HUDEP-2 (cell line): Measurements from ENCODE around the gene A1BG.
A peak's percentile ranks its signal among the peaks of the same experiment; 100 is the strongest.
"Not testable (repeated sequence)": the region's sequence is repeated elsewhere in the genome, so short reads cannot be mapped to it uniquely, and the experiment has no call there.

Experiments used
- DNase-seq, 76 experiments: peaks; one replicate each; lab custom pipeline; 2025; ENCODE audit not compliant: unreplicated experiment in 76 of 76; lab: John Stamatoyannopoulos, UW

The A1BG gene

DNA sequence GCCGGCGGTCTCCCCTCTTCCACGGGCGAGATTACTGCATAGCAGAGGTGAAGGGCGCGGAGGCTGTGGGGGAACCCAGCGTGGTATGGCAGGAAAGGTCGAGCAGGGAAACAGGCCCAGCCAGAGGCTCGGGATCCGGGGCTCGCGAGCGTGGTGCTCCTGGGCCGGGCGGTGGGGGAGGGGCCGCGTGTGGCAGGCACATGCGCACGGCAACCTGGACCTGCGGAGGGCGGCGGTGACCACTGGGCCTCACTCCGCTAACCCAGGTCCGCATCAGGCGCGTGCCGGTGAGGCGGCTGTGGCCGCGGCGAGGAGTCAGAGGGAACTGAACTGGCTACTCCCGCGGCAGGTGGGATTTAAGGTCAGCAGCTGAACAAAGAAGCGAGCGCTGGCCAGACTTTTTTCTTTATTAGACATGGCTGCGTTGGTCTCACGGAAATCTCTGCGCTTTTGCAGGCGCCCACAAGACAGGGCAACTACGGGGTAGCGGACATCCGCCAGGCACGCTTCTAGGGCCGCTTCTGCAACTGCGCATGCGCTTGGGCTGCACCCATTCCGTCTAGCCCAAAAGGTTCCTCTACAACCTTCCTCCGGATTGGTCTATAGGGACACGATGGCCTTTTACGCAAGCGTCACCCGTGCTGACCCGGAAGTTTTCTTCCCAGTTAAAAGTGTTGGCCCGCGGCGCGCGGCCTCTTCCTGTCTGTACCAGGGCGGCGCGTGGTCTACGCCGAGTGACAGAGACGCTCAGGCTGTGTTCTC, 33.5 kb upstream of the A1BG start, which contains the start of gene RPS5:
Gene RPS5 (plus strand): TSS at position 694 of the 762 bp plus-strand sequence. CDS start 869 bp downstream, outside the sequence.
- DNase-seq = peak in 75 of 76 experiments; percentile 91 to 100 (median 98)

DNA sequence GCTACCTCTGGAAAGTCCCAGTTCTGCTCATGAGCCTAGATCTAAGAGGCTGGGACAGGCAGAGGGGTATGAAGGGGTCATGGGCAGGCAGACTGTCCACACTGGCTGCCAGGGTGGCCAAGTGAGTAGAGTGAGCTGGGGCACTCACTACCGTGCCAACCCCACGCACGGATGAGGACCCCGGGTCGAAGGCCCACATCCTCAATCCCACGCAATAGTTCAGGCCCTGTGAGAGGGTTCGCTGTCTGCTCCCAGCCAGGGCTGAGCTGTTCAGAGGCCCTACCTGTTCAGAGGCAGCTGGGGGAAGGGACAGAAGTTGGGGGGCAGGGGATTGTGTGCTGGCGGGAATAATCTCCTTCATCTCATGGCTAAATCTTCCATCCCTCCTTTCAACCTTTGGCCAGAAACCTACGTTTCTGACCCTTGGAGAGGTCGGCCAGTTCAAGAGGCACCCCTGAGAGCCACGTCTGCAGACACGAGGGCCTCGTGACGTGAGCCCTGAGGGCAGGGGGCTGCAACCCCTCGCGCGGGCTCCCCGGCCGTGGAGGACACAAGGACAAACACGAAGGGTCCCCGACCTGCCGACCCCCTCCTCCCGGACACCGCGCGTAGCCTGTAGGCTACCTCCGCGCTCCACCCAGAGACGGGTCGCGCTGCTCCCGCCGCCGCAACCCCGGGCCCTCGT, 32.7 kb upstream of the A1BG start:
- DNase-seq = peak in 10 of 76 experiments; percentile 22 to 79 (median 50)

DNA sequence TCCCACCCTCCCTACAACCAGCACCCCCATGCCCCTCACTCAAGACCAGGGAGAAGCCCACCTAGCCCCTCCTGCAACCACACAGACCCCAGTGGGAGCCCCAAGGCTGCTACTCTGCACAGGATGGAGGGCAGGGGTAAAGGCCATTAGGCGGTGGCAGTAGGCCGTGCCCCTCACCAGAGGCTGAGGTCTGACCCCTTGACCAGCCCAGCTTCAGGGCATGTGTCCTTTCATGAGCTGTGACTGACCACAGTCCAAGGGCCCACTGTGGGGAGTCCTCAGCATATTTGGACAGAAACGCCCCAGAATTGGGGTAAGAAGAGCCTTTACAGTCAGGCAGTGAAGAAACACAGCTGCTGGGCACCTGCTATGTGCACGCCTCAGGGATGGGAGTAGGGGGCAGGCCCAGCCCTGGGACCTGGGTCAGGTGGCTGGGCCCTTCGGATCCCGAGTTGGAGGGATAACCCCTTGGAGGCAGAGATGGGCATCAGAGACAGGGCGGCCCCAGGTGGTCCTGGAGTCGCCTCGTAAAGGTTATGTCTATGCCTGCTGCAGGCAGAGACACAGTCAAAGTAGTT, 32.1 kb upstream of the A1BG start:
- DNase-seq = peak in 1 of 76 experiments; percentile 37

DNA sequence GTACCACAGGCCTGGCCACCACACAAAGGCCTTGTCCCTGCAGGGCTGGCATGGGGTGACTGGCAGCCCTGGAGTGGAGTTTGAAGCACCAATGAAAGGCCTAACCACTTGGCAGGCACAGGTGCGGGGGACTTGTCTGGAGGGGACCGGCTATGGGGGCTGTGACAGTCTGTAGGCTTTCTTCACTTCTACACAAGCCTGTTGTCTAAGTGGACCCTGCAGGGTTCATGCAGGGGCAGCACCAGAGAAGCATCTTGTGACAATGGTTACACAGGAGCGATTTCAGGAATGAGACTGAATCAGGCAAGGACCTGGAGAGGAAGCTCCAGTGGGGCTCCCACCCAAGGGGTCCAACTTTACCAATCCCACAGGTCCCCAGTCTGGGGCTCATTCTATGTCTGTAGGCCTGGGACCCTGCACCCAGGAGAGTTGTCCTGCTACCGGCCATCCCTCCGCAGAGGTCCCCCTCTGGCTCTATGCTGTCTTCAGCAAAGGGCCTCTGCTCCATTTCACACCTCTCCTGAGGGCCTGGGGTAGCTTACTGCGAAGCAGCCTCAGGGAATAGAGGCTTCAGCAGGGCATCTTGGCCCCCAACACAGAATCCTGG, 29.8 kb upstream of the A1BG start:
- DNase-seq = no peak

DNA sequence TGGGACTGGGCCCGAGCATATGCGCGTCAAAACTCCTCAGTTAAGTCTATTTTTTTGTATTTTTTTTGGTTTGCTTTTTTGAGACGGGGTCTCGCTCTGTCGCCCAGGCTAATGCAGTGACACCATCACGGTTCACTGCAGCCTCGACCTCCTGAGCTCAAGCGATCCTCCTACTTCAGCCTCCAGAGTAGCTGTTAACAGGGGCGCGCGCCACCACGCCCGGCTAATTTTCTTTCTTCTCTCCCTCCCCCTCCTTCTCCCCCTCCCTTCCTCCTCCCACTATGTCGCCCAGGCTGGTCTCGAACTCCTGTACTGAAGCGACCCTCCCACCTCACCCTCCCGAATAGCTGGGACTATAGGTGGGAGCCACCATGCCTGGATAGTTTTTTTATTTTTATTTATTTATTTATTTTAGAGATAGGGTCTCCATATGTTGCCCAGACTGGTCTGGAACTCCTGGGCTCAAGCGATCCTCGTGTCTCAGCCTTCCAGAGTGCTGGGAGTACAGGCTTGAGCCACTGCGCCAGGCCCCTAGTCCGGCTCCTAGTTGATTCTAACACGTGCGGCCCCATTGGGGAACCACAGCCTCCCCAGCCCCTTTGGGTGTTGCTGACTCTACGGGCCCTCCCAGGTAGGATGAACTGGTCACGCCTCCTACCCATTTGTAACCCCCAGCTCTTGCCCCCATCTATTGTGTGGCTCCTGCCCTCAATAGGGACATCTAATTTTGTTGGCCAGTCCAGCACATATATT, 28.3 kb upstream of the A1BG start:
- no peak for DNase-seq

DNA sequence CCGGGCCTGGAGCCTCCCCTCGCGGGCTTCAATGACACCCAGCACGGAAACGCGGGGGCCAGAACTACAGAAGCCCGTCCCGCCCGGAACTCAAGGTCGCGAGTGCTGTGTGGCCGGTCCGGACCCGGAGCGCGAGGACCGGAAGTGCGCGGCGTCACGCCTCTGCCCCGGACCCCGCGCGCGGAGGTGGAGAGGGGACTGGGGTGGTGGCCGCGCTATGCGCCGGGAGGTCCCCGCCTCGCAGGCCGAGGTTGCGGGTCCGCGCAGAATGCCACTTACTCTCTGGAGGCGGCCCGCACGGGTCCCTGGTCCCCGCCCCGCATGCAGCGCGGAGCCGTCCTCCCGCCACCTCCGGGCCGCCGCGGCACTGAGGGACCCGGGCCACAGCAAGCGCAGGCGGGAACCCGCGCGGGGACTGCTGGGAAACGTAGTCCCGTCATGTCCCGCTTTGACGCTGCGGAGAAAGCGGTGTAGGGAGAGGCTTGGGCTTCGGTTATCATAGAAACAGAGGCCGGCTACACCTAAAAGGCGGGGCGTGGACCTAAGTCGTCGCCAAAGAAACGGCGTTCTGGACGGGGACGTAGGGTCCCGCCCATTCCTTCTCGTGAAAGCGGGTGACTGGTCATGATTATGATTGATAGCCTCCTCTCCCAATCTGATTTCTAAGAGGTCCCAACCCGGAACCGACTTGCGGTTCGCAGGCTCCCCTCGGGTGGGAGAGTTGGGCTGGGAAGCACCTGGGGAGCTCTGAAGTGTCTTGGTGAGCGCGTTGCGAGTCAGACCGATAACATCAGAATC, 27.6 kb upstream of the A1BG start, which contains the start of gene ZNF837:
Gene ZNF837 (minus strand): TSS at position 369 of the 798 bp plus-strand sequence. CDS start 11,698 bp downstream, outside the sequence.
- DNase-seq = peak; percentile 91 to 100 (median 100)

DNA sequence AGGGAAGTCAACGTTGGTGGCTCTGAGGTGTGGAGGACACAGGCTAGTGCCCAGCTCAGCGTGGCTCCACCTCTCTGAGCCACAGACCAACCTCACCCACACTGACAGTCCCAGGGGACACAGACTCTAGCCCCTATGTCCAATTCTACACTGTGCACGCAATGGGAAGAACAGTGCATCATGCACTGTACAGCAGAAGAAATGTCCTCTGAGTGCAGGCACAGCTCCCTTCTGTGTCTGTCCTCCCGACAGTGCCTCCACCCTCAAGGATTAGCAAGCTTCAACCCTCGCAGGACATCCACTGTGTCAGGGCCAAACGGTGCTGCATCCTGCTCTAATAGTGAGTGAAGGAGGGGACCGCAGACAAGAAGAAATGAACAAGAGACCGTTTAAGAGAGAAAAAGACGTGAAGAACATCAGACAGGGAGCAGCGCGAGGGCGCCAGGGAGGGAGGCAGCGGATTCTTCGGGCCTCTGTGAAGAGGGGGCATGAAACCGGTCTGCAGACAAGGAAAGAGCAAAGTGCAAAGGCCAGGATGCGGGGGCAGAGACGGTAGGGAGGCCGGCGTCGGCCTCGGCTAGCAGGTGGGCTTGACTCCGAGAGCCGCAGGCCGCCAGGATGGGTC, 26.9 kb upstream of the A1BG start:
- DNase-seq = peak in 3 of 76 experiments; percentile 50 to 62 (median 53)

DNA sequence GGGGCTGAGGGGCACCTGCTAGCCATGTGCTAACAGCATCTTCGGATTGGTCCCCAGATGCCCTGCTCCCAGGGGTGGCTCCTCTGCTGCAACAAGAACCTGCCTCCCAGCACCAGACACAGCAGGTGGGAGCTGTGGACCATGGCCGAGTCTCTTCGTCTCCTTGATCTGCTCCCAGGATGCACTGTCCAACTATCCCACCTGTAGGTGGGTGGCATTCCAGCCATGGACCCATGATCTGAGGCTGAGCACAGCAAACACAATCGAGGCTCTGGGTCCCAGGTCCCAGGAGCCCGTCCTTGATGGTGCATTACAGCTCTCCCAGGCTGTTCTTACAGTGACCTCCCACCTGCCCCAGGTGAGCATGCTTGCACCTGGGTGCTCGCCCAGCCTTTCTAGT, 26.0 kb upstream of the A1BG start:
- no peak for DNase-seq

DNA sequence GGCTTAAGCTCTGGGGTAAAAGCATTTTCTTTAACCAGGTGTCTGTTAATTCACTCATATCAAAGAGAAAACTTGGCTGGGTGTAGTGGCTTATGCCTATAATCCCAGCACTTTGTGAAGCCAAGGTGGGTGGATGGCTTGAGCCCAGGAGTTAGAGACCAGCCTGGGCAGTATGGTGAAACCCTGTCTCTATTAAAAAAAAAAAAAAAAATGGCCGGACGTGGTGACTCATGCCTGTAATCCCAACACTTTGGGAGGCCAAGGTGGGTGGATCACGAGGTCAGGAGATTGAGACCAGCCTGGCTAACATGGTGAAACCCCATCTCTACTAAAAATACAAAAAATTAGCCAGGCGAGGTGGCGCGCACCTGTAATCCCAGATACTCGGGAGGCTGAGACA, 23.4 kb upstream of the A1BG start:
- not testable (repeated sequence) for DNase-seq

DNA sequence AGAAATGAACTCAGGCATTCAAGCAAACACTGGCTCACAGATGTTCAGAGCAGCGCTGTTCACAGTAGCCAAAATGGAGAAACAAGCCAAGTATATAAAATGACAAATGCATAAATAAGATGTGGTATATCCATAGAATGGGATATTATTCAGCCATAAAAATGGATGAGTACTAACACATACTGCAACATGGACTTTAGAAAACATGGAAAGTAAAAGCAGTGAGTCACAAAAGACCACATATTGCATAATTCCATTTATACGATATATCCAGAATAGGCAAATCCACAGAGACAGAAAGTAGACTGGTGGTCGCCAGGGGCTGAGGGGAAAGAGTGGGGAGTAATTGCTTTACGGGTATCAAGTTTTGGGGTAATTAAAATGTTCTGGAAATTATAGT, 20.9 kb upstream of the A1BG start:
- DNase-seq = no peak

DNA sequence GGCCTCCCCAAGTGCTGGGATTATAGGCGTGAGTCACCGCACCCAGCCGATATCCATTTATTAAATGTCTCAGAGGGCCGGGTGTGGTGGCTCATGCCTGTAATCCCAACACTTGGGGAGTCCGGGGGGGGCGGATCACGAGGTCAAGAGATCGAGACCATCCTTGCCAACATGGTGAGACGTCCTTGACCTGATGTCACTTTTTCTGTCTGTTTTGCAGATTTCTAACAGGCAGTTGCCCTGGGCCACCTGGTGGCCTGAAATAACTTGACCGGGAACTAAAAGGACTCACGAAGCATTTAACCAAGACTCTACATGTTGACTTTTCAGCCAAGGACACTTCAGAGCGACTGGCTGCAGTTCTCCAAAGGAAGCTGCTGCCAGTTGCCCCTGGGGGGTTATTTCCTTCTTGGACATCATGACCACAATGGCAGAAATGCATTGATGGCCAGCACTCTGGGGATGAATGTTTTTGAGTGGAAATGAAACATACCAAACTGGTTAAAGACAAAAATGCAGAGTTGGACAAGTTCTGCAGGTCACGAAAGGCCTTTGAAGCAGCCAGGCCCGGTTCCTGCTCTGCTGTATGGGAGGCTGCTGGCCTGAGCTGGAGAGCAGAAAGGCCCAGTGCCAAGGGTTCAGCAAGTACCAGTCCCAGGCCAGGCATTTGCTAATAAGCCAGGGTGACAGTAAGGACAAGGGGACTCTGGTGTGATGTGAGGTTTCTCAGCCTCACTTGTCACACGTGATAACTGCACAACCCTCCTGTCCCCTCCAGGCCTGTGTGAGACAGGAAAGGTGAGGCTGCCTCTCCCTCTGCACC, 19.2 kb upstream of the A1BG start:
- DNase-seq = peak in 3 of 76 experiments; percentile 17 to 20 (median 19)

DNA sequence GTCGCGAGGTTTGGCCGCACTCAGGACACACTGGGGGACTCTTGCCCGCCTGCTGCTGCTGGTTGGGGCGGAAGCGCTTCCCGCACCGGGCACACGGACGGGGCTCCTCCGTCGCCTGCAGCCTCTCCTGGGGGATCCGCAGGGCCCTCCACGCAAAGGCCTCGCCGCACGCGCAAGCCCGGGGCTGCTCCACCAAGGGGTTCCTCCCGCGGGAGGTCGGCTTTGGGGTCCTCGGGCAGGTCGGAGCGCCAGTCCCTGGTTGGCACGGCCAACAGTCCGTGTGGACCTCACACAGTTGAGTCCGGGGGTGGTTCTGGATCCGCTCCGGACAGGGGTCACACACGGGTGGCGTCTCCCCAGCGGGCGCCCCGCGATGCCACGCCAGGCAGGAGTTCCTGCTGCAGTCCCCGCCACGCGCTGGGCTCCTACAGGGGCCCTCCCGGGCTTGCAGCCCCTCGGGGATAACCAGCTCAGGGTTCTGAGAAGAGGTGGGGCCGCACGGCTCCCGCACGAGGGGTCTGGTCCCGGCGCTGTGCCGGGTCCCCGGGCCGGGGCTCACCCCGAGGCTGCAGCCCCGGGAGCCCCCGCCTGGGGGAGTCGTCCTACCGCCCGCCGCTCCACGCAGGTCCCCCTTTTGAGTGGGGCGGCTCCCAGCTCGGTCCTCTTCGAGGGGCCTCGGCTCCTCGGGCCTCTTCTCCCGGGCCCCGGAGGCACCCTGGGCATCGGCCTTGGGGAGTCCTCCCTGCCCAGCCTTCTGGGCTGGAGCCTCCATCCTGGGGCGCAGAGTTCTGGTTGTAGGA, 15.5 kb upstream of the A1BG start:
- DNase-seq = no peak

DNA sequence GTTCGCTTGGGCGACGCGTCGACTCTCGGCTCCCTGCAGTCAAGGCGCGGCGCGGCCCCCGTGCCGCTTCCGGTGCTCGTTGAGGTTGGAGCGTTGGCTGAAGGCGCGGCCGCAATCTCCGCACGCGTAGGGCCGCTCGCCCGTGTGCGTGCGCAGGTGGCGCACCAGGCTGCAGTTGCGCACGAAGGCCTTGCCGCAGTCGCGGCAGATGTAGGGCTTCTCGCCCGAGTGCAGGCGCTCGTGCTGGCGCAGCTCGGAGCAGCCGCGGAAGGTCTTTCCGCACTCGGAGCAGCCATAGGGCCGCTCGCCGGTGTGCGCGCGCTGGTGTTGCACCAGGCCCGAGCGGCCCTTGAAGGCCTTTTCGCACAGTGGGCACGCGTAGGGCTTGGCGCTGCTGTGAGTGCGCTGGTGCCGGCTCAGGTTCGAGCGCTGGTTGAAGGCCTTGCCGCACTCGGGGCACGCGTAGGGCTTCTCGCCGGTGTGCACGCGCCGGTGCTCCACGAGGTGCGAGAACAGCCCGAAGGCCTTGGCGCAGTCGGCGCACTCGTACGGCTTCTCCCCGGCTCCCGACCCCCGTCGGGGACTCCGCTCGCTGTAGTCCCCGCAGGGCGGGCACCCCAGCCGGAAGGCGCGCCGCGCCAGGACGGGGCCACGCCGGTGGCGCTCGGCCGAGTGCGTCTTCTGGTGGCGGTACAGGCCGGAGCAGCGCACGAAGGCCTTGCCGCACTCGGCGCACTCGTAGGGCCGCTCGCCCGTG, 14.6 kb upstream of the A1BG start:
- no peak for DNase-seq

DNA sequence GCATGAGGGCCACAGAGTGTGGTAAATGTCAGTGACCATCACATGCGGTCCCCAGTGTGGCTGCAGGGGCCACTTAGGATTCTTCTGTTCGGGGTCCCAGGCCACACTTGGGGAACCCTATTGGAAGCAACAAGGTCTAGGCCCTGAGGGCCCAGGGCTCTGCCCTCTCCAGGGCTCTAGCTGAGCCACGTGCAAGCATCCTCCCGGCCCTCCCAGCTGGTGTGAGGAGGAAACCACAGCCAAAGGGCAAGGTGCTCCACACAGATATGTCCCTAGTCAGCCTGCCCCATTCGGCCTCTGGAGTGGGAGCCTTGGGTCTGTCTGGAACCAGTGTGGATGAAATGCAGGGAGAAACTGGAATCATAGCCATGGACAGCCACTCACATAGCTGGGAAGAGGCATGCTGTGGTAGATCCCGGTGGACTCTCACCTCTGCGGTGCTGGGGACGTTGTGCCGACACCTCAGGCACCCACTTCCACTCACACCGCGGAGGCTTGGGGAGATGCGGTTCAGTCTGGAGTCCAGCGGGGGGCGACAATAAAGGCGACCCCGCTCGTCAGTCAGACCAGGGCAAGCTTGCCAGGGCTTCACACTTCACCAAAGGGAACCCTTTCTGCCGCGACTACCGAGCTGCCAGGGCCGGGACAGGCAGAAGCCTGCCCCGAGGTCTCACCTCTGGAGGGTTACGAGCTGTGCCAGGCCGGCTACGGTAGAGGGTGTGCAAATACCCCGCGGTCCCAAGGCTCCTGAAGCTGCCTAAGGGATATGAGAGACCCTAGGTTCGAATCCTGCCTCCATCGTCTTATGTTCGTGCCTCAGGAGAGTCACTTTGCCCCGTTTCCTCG, 13.5 kb upstream of the A1BG start:
- DNase-seq = no peak

DNA sequence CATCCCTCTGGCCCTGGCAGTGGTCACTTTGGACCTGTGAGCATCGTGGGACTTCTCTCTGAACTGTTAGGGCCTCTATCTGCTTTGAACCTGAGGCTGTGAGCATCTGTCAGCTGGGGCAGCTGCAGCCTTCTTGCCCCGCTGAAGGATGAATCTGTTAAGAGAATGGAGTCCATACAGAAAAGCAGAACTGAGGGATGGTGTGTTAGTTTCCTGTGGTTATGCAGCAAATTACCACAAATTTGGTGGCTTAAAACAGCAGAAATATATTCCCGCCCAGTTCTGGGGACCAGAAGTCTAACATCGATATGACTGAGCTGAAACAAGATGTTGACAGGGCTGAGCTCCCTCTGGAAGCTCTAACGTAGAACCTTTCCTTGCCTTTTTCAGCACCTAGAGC, 10.9 kb upstream of the A1BG start:
- no peak for DNase-seq
